Measurements from ENCODE around the gene GLRA2. TPM values are rescaled to one million over a fixed set of nuclear protein-coding genes. Genes with fewer than 3 reads are reported as not detected.

Gene GLRA2
- total and polyA plus RNA-seq, 2 of the 13 experiments (the other 11 are each of a cell fraction or from before 2014, with no cell fraction given) = not detected

GRCh38 chrX:14504960-14505538 lies 24.3 kb upstream of the GLRA2 start:
- Histone ChIP-seq H3K27me3 (ENCODE audit: control insufficient read depth in 1 of 2, insufficient read depth in 2 of 2, low read length in 2 of 2) (no peaks in the 10 kb centered on the region), H3K4me2 (ENCODE audit: low read depth, low read length) (no peak overlapping the region), H3K36me3 (replicated peaks in 1 of 2; ENCODE audit: control insufficient read depth in 1 of 2, insufficient read depth in 2 of 2, low read length in 2 of 2) (no peaks in the 10 kb centered on the region), H3K4me1 (ENCODE audit: insufficient read depth, low read length) (no peaks in the 10 kb centered on the region), H4K20me1 (ENCODE audit: insufficient read depth, low read length) (no peaks in the 10 kb centered on the region), H2AFZ (ENCODE audit: low read length) (no peak overlapping the region), H3K4me3 (replicated peaks in 1 of 3; ENCODE audit: insufficient read depth in 1 of 3, low read depth in 2 of 3, low read length in 3 of 3) (no peak overlapping the region), H3K79me2 (ENCODE audit: insufficient read depth, low read length) (no peaks in the 10 kb centered on the region), H3K9ac (ENCODE audit: insufficient read depth, low read depth, low read length) (no peak overlapping the region), H3K9me3 (ENCODE audit: low read length) (no peaks in the 10 kb centered on the region), H3K27ac (ENCODE audit: extremely low read length, insufficient read depth, low read length) (no peak overlapping the region)
- no peak for DNase-seq (ENCODE audit: low spot score)
- 14% methylated on average over 1 of the region's 1 CpG for WGBS (ENCODE audit: low lambda C conversion rate)
- no peak for FAIRE-seq
- ATAC-seq = no peak
- intact Hi-C loops (cut with micrococcal nuclease; ENCODE audit: unreplicated experiment) = no loop called here
- CTCF ChIA-PET (ENCODE audit: low intra/inter-chr PET ratio, low total read pairs) = no interaction called here
- TF ChIP-seq E2F5 (CRISPR knock-in tag; conservative IDR thresholded peaks at IDR 0.05) = no peak
- no peak for TF ChIP-seq GATAD1 (CRISPR knock-in tag; IDR thresholded peaks at IDR 0.05)
- no peak for TF ChIP-seq CHD2 (IDR thresholded peaks at IDR 0.05; ENCODE audit: low read depth, low read length)
- TF ChIP-seq FUBP1 (CRISPR knock-in tag; IDR thresholded peaks at IDR 0.05; ENCODE audit: borderline replicate concordance) = no peak
- TF ChIP-seq ZKSCAN5 (CRISPR knock-in tag; IDR thresholded peaks at IDR 0.05) = no peak
- no peak for TF ChIP-seq ZNF724P (CRISPR knock-in tag; IDR thresholded peaks at IDR 0.05; ENCODE audit: borderline replicate concordance)
- no peak for TF ChIP-seq RELA (CRISPR knock-in tag; IDR thresholded peaks at IDR 0.05)
- no peak for TF ChIP-seq CREBL2 (CRISPR knock-in tag; IDR thresholded peaks at IDR 0.05; ENCODE audit: borderline replicate concordance)
- TF ChIP-seq HDAC2 (CRISPR knock-in tag; IDR thresholded peaks at IDR 0.05) = no peak
- no peak for TF ChIP-seq PAF1 (CRISPR knock-in tag; IDR thresholded peaks at IDR 0.05)
- no peak for TF ChIP-seq ZNF432 (CRISPR knock-in tag; IDR thresholded peaks at IDR 0.05; ENCODE audit: borderline replicate concordance)
- TF ChIP-seq ZNF770 (CRISPR knock-in tag; IDR thresholded peaks at IDR 0.05) = no peak
- TF ChIP-seq ZNF550 (CRISPR knock-in tag; IDR thresholded peaks at IDR 0.05; ENCODE audit: borderline replicate concordance) = no peak
- no peak for TF ChIP-seq ZNF672 (CRISPR knock-in tag; IDR thresholded peaks at IDR 0.05)
- POLR2A ChIA-PET = no interaction called here
- BruUV-seq (replicated peaks) = no TSS peak
- in situ Hi-C loops (cut with HindIII; ENCODE audit: extremely low pct_ligation_motif_present, low pct_unique_long_range_greater_than_20kb) = no loop called here
